Measurements from ENCODE around the gene BCKDHA.

Gene BCKDHA

GRCh38 chr19:41409288-41409687, 11.7 kb downstream of the BCKDHA start:
- ATAC-seq (ENCODE audit: insufficient read depth, low read depth) (no peak), DNase-seq (no peak)
- H3K9me3 ChIP-seq (ENCODE audit: insufficient read depth, low read length, severe bottlenecking), result no peaks in the 10 kb centered on the region
- H3K27ac ChIP-seq (ENCODE audit: low read length), result no peak overlapping the region
- no peak overlapping the region for H3K9ac ChIP-seq (ENCODE audit: low read depth, low read length)
- H2AFZ ChIP-seq (ENCODE audit: low read depth, low read length), result no peak overlapping the region
- no peaks in the 10 kb centered on the region for H3K4me1 ChIP-seq (ENCODE audit: insufficient read depth, low read length)
- no peak overlapping the region for H3K4me2 ChIP-seq (ENCODE audit: insufficient read depth, low read length)
- no peak overlapping the region for H3K4me3 ChIP-seq (ENCODE audit: low read depth in 1 of 2, low read length in 2 of 2)
- peaks cover 2% of the 10 kb centered on the region; the same call in 1 of the 2 replicates for H3K79me2 ChIP-seq (ENCODE audit: insufficient read depth, low read length)
- 0 out of 2 replicates have a peak, but pooled peaks cover 4% of the 10 kb centered on the region for H4K20me1 ChIP-seq (ENCODE audit: insufficient read depth, low read length)
- peaks cover 26% of the 10 kb centered on the region for H3K36me3 ChIP-seq (ENCODE audit: insufficient read depth, low read length)
- no peaks in the 10 kb centered on the region for H3K27me3 ChIP-seq (ENCODE audit: insufficient read depth, low read length, poor library complexity)
- TF ChIP-seq CTCF (IDR thresholded peaks at IDR 0.05; ENCODE audit: borderline replicate concordance, extremely low read depth, low read length, poor library complexity, severe bottlenecking), result no peak
- no peak for TF ChIP-seq EZH2 (IDR thresholded peaks at IDR 0.05; ENCODE audit: borderline replicate concordance, low read depth, low read length, severe bottlenecking)

DNA sequence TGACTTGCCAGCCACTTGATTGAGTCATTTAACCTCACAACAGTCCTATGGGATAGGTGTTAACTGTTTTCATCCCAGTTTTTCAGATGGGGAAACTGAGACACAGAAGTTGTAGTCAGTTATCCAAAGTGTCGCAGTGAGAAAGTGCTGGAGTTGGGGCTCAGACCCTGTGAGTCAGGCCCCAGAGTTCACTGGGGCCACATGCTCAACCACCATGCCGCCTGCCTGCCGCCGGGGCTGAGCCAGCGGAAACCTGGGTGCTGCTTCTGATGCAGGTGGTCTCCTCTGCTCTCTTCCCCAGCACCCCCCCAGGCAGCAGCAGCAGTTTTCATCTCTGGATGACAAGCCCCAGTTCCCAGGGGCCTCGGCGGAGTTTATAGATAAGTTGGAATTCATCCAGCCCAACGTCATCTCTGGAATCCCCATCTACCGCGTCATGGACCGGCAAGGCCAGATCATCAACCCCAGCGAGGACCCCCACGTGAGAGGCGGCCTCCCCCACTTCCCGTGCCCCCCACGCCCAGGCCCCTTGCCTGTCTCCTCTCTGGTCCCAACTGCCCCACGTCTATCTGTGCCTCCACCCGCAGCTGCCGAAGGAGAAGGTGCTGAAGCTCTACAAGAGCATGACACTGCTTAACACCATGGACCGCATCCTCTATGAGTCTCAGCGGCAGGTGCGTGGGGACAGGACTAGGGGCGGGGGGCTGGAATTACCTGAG, 12.9 kb downstream of the BCKDHA start:
- no peak overlapping the region for H3K27ac ChIP-seq (ENCODE audit: low read length)
- no peak for TF ChIP-seq CTCF (IDR thresholded peaks at IDR 0.05; ENCODE audit: borderline replicate concordance, extremely low read depth, low read length, poor library complexity, severe bottlenecking)
- no peak for TF ChIP-seq EZH2 (IDR thresholded peaks at IDR 0.05; ENCODE audit: borderline replicate concordance, low read depth, low read length, severe bottlenecking)
- H3K4me2 ChIP-seq (ENCODE audit: insufficient read depth, low read length), result no peak overlapping the region

DNA sequence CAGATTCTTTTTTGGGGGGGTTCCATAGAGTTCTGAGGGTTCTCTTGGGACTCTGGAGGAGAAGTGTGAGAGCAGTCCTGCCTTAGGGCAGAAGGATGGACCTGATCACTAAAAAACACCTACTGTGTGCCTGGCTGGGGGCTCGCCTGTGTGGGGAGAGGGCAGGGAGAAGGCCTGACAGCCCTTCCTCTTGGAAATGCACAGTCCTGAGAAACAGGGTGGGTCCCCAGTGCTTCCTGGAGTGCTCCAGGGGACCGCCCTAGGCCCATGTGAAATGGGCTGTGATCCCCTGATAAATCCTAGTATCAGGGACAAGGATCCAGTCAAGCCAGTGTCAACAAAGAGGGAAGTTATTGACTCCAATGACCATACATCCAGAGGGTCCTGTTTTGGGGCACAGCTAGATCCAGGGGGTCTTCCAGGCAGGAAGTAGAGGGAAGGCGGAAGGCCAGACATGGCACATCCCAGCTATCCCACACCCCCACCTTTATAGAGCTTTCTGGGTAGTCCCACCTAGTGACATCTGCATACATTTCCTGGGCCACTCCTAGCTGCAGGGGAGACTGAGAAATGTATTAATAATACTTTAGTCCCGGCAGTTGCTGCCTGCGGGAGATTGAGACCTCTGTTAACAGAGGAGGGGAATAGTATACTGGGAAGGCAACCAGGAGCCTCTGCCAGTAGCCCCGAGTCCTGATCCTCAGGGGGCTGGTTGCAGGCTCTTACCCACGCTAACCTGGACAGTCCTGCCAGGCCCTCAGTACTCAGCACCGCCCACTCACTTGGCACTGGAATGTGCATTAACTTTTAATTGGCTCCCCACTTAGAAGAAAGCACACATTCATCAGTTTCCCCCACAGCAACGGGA, 13.7 kb downstream of the BCKDHA start:
- H3K36me3 ChIP-seq (ENCODE audit: insufficient read depth, low read length), result peaks cover 35% of the 10 kb centered on the region
- TF ChIP-seq EZH2 (IDR thresholded peaks at IDR 0.05; ENCODE audit: borderline replicate concordance, low read depth, low read length, severe bottlenecking), result no peak
- no peak overlapping the region for H3K4me2 ChIP-seq (ENCODE audit: insufficient read depth, low read length)
- no peak overlapping the region for H2AFZ ChIP-seq (ENCODE audit: low read depth, low read length)
- H3K9me3 ChIP-seq (ENCODE audit: insufficient read depth, low read length, severe bottlenecking), result no peaks in the 10 kb centered on the region
- DNase-seq, result no peak
- H3K27me3 ChIP-seq (ENCODE audit: insufficient read depth, low read length, poor library complexity), result no peaks in the 10 kb centered on the region
- H3K27ac ChIP-seq (ENCODE audit: low read length), result no peak overlapping the region
- H3K9ac ChIP-seq (ENCODE audit: low read depth, low read length), result no peak overlapping the region
- no peak for ATAC-seq (ENCODE audit: insufficient read depth, low read depth)
- no peak overlapping the region for H3K4me3 ChIP-seq (ENCODE audit: low read depth in 1 of 2, low read length in 2 of 2)
- no peaks in the 10 kb centered on the region for H3K4me1 ChIP-seq (ENCODE audit: insufficient read depth, low read length)
- H4K20me1 ChIP-seq (ENCODE audit: insufficient read depth, low read length), result no peaks in the 10 kb centered on the region
- no peaks in the 10 kb centered on the region for H3K79me2 ChIP-seq (ENCODE audit: insufficient read depth, low read length)

More for the DNA sequence above, 12.9 kb downstream of the BCKDHA start:
- Histone ChIP-seq H3K4me3 (ENCODE audit: low read depth in 1 of 2, low read length in 2 of 2) (no peak overlapping the region), H3K9ac (ENCODE audit: low read depth, low read length) (no peak overlapping the region), H3K9me3 (ENCODE audit: insufficient read depth, low read length, severe bottlenecking) (no peaks in the 10 kb centered on the region), H3K27me3 (ENCODE audit: insufficient read depth, low read length, poor library complexity) (no peaks in the 10 kb centered on the region), H4K20me1 (ENCODE audit: insufficient read depth, low read length) (0 out of 2 replicates have a peak, but pooled peaks cover 4% of the 10 kb centered on the region), H3K4me1 (ENCODE audit: insufficient read depth, low read length) (no peaks in the 10 kb centered on the region), H3K79me2 (ENCODE audit: insufficient read depth, low read length) (no peaks in the 10 kb centered on the region), H3K36me3 (ENCODE audit: insufficient read depth, low read length) (peaks cover 36% of the 10 kb centered on the region), H2AFZ (ENCODE audit: low read depth, low read length) (no peak overlapping the region)
- no peak for ATAC-seq (ENCODE audit: insufficient read depth, low read depth)
- no peak for DNase-seq

DNA sequence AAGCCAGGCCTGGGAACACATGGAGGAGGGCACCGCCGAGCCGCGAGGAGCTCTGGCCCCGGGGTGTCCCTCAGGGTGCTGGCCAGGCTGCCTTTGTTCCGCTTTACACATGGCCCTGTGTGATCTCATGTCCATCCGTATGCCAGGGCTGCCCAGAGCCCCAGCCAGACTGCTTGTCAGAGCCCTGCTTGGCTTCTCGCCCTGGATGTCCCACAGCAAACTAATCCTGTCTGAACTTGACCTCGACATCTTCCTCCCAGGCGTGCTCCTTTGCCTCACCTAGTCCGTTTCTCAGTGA, 14.3 kb downstream of the BCKDHA start:
- Histone ChIP-seq H4K20me1 (ENCODE audit: insufficient read depth, low read length) (no peaks in the 10 kb centered on the region), H2AFZ (ENCODE audit: low read depth, low read length) (no peak overlapping the region), H3K36me3 (ENCODE audit: insufficient read depth, low read length) (peaks cover 35% of the 10 kb centered on the region), H3K9me3 (ENCODE audit: insufficient read depth, low read length, severe bottlenecking) (no peaks in the 10 kb centered on the region), H3K4me3 (ENCODE audit: low read depth in 1 of 2, low read length in 2 of 2) (no peak overlapping the region), H3K9ac (ENCODE audit: low read depth, low read length) (no peak overlapping the region), H3K27ac (ENCODE audit: low read length) (no peak overlapping the region), H3K27me3 (ENCODE audit: insufficient read depth, low read length, poor library complexity) (no peaks in the 10 kb centered on the region), H3K4me2 (ENCODE audit: insufficient read depth, low read length) (no peak overlapping the region), H3K79me2 (ENCODE audit: insufficient read depth, low read length) (no peaks in the 10 kb centered on the region), H3K4me1 (ENCODE audit: insufficient read depth, low read length) (no peaks in the 10 kb centered on the region)
- ATAC-seq (ENCODE audit: insufficient read depth, low read depth) (no peak), DNase-seq (no peak)
- TF ChIP-seq EZH2 (IDR thresholded peaks at IDR 0.05; ENCODE audit: borderline replicate concordance, low read depth, low read length, severe bottlenecking) (no peak), CTCF (IDR thresholded peaks at IDR 0.05; ENCODE audit: borderline replicate concordance, extremely low read depth, low read length, poor library complexity, severe bottlenecking) (no peak)
